ENCODE measurements around the gene TMEM141.

DNA sequence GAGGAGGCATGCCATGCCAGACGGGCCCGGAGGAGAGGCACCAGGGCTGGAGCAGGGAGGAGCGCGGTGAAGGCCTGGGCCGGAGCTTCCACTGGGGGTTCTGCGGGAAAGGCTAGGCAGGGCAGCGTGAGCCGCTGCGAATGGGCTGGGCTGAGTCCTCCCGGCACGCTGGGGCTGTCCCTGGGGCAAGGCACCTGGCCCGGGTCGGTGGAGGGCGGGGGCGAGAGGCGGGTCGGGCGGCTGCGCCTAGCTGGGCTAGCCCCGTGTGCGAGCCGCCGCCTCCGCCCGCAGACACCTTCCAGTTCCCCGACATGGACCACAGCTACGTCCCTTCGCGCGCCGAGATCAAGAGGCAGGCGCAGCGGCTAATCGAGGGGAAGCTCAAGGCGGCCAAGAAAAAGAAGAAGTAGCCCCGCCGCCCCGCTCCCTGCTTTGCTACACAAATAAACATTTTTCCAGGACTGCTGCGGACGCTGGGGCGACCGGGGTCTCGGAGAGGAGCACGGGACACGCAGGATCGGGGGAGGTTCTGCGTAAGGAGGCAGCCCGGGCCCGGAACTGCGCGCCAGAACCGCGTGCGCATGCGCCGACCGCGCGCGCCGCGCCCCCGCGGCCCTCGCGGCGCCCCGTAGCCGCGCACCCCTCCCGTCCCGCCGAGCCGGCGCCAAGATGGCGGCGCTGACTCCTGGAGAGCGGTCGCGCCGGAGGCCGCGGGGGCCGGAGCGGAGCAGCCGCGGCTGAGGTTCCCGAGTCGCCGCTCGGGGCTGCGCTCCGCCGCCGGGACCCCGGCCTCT lies 16.3 kb downstream of the TMEM141 start, which contains the start of gene RABL6:
- TF ChIP-seq, protein P1, sequence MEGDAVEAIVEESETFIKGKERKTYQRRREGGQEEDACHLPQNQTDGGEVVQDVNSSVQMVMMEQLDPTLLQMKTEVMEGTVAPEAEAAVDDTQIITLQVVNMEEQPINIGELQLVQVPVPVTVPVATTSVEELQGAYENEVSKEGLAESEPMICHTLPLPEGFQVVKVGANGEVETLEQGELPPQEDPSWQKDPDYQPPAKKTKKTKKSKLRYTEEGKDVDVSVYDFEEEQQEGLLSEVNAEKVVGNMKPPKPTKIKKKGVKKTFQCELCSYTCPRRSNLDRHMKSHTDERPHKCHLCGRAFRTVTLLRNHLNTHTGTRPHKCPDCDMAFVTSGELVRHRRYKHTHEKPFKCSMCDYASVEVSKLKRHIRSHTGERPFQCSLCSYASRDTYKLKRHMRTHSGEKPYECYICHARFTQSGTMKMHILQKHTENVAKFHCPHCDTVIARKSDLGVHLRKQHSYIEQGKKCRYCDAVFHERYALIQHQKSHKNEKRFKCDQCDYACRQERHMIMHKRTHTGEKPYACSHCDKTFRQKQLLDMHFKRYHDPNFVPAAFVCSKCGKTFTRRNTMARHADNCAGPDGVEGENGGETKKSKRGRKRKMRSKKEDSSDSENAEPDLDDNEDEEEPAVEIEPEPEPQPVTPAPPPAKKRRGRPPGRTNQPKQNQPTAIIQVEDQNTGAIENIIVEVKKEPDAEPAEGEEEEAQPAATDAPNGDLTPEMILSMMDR (IDR thresholded peaks at IDR 0.05 in 4 of 5, conservative IDR thresholded peaks at IDR 0.05 in 1 of 5), result no peak
- TF ChIP-seq POLR2A (IDR thresholded peaks at IDR 0.05), result peak; percentile 65 to 80
